Measurements from ENCODE around the gene AMER2. TPM values are rescaled to one million over a fixed set of nuclear protein-coding genes. Genes with fewer than 3 reads are reported as not detected.

Gene AMER2
- total RNA-seq, 1 donor from 2014 or later: not detected

GRCh38 chr13:25203127-25203740 is 31.1 kb upstream of the AMER2 start:
- ChIA-PET POLR2A (no interaction called here), CTCF (no interaction called here)
- no peak for TF ChIP-seq CTCF (IDR thresholded peaks at IDR 0.05)
- ATAC-seq (ENCODE audit: low read depth) (no peak), DNase-seq (no peak)
- no peaks in the 10 kb centered on the region for H3K36me3 Mint-ChIP-seq (ENCODE audit: low read depth)
- no peak overlapping the region for H3K27ac Mint-ChIP-seq
- no peaks in the 10 kb centered on the region for H3K9me3 Mint-ChIP-seq
- H3K4me3 Mint-ChIP-seq: no peak overlapping the region
- peaks cover 7% of the 10 kb centered on the region for H3K27me3 Mint-ChIP-seq
- intact Hi-C loops (cut with micrococcal nuclease): no loop called here
- no peaks in the 10 kb centered on the region for H3K4me1 Mint-ChIP-seq

- intact Hi-C loops (cut with micrococcal nuclease): no loop called here
- CTCF ChIA-PET: no interaction called here
- peaks cover 10% of the 10 kb centered on the region for H3K27me3 Mint-ChIP-seq
- POLR2A ChIA-PET: no interaction called here
- no peak overlapping the region for H3K27ac Mint-ChIP-seq
- TF ChIP-seq CTCF (IDR thresholded peaks at IDR 0.05): no peak
- no peaks in the 10 kb centered on the region for H3K9me3 Mint-ChIP-seq
- no peaks in the 10 kb centered on the region for H3K36me3 Mint-ChIP-seq (ENCODE audit: low read depth)
- DNase-seq: no peak
- H3K4me3 Mint-ChIP-seq: no peak overlapping the region
- H3K4me1 Mint-ChIP-seq: no peaks in the 10 kb centered on the region
- ATAC-seq (ENCODE audit: low read depth): no peak
These were observed 28.7 kb upstream of the AMER2 start for GRCh38 chr13:25200783-25201182.

- CTCF ChIA-PET: no interaction called here
- DNase-seq (no peak), ATAC-seq (ENCODE audit: low read depth) (no peak)
- H3K27ac Mint-ChIP-seq: no peak overlapping the region
- POLR2A ChIA-PET: no interaction called here
- H3K4me3 Mint-ChIP-seq: no peak overlapping the region
- intact Hi-C loops (cut with micrococcal nuclease): no loop called here
- H3K27me3 Mint-ChIP-seq: peaks cover 4% of the 10 kb centered on the region
- H3K9me3 Mint-ChIP-seq: no peaks in the 10 kb centered on the region
- no peaks in the 10 kb centered on the region for H3K4me1 Mint-ChIP-seq
- no peaks in the 10 kb centered on the region for H3K36me3 Mint-ChIP-seq (ENCODE audit: low read depth)
- TF ChIP-seq CTCF (IDR thresholded peaks at IDR 0.05): no peak
These were observed 26.6 kb upstream of the AMER2 start for GRCh38 chr13:25198647-25199046.

GRCh38 chr13:25196971-25197370 is 24.9 kb upstream of the AMER2 start:
- Mint-ChIP-seq H3K4me3 (no peak overlapping the region), H3K27me3 (peaks cover 11% of the 10 kb centered on the region), H3K36me3 (ENCODE audit: low read depth) (no peaks in the 10 kb centered on the region), H3K27ac (no peak overlapping the region), H3K9me3 (no peaks in the 10 kb centered on the region), H3K4me1 (no peaks in the 10 kb centered on the region)
- POLR2A ChIA-PET: no interaction called here
- TF ChIP-seq CTCF (IDR thresholded peaks at IDR 0.05): no peak
- intact Hi-C loops (cut with micrococcal nuclease): no loop called here
- ATAC-seq (ENCODE audit: low read depth) (no peak), DNase-seq (no peak)
- CTCF ChIA-PET: no interaction called here

GRCh38 chr13:25192936-25193335 is 20.8 kb upstream of the AMER2 start:
- no peak overlapping the region for H3K27ac Mint-ChIP-seq
- TF ChIP-seq CTCF (IDR thresholded peaks at IDR 0.05): no peak
- ATAC-seq (ENCODE audit: low read depth) (no peak), DNase-seq (no peak)
- H3K9me3 Mint-ChIP-seq: no peaks in the 10 kb centered on the region
- H3K27me3 Mint-ChIP-seq: peaks cover 25% of the 10 kb centered on the region
- ChIA-PET POLR2A (no interaction called here), CTCF (no interaction called here)
- intact Hi-C loops (cut with micrococcal nuclease): no loop called here
- H3K36me3 Mint-ChIP-seq (ENCODE audit: low read depth): no peaks in the 10 kb centered on the region
- no peaks in the 10 kb centered on the region for H3K4me1 Mint-ChIP-seq
- H3K4me3 Mint-ChIP-seq: no peak overlapping the region

Measured in activated B cell treated with CpG ODN at 0.5 μM for 24 hours (primary cell).